ENCODE measurements around the gene CNTD1. TPM values are rescaled to one million over a fixed set of nuclear protein-coding genes. Genes with fewer than 3 reads are reported as not detected.

CNTD1 gene
- polyA plus RNA-seq, 2 of the 4 experiments (the other 2 are of a cell fraction), result 0.06 to 0.10 TPM

- Histone ChIP-seq H3K4me2 (no peak overlapping the region), H3K4me1 (no peaks in the 10 kb centered on the region), H3K9me3 (no peaks in the 10 kb centered on the region), H3K4me3 (no peak overlapping the region), H3K27ac (no peak overlapping the region)
- 63% methylated on average over 3 of the region's 3 CpGs for WGBS (ENCODE audit: missing lambda C conversion rate)
- CTCF ChIA-PET, result interaction anchor here (0.7 to 3.3 kb wide), 6 partner anchors 9 to 183 kb away, joined by 3 to 14 read pairs (median 4); partner anchors contain the start of genes BECN1, PSMC3IP and VPS25
- TF ChIP-seq RAD21 (conservative IDR thresholded peaks at IDR 0.05 in 1 of 2, IDR thresholded peaks at IDR 0.05 in 1 of 2), result no peak
- no peak for TF ChIP-seq SMC3 (IDR thresholded peaks at IDR 0.05)
- no peak for TF ChIP-seq RCOR1 (IDR thresholded peaks at IDR 0.05; ENCODE audit: low read depth, low read length)
- TF ChIP-seq NR3C1 (IDR thresholded peaks at IDR 0.05), result no peak
- no peak for TF ChIP-seq ZC3H11A (IDR thresholded peaks at IDR 0.05)
- TF ChIP-seq, protein P1, sequence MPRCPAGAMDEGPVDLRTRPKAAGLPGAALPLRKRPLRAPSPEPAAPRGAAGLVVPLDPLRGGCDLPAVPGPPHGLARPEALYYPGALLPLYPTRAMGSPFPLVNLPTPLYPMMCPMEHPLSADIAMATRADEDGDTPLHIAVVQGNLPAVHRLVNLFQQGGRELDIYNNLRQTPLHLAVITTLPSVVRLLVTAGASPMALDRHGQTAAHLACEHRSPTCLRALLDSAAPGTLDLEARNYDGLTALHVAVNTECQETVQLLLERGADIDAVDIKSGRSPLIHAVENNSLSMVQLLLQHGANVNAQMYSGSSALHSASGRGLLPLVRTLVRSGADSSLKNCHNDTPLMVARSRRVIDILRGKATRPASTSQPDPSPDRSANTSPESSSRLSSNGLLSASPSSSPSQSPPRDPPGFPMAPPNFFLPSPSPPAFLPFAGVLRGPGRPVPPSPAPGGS (IDR thresholded peaks at IDR 0.05), result no peak
- ATAC-seq (peak; percentile 37 to 44; a peak in 3 of 6 replicates), DNase-seq (ENCODE audit: low read depth in 1 of 2, low spot score in 1 of 2) (no peak), FAIRE-seq (no peak)
- POLR2A ChIA-PET, result interaction anchor here (0.9 kb wide), 1 partner anchor 18 kb away, joined by 3 read pairs; the partner anchor contains the start of gene VPS25
These were observed 43.9 kb upstream of the CNTD1 start for GRCh38 chr17:42754782-42755181.

- Histone ChIP-seq H3K4me2 (peak overlapping the region; percentile 99; the same call in 2 of the 3 replicates), H3K4me1 (peaks cover 15% of the 10 kb centered on the region), H3K27ac (no peak overlapping the region), H3K9me3 (no peaks in the 10 kb centered on the region), H3K4me3 (no peak overlapping the region)
- WGBS (ENCODE audit: missing lambda C conversion rate), result 64% methylated on average over 11 of the region's 11 CpGs
- no peak for TF ChIP-seq JUNB (IDR thresholded peaks at IDR 0.05)
- TF ChIP-seq ESRRA (IDR thresholded peaks at IDR 0.05; ENCODE audit: borderline replicate concordance, low read length), result no peak
- no peak for TF ChIP-seq MAX (IDR thresholded peaks at IDR 0.05)
- TF ChIP-seq, protein P2, sequence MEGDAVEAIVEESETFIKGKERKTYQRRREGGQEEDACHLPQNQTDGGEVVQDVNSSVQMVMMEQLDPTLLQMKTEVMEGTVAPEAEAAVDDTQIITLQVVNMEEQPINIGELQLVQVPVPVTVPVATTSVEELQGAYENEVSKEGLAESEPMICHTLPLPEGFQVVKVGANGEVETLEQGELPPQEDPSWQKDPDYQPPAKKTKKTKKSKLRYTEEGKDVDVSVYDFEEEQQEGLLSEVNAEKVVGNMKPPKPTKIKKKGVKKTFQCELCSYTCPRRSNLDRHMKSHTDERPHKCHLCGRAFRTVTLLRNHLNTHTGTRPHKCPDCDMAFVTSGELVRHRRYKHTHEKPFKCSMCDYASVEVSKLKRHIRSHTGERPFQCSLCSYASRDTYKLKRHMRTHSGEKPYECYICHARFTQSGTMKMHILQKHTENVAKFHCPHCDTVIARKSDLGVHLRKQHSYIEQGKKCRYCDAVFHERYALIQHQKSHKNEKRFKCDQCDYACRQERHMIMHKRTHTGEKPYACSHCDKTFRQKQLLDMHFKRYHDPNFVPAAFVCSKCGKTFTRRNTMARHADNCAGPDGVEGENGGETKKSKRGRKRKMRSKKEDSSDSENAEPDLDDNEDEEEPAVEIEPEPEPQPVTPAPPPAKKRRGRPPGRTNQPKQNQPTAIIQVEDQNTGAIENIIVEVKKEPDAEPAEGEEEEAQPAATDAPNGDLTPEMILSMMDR (IDR thresholded peaks at IDR 0.05), result no peak
- no peak for TF ChIP-seq EP300 (IDR thresholded peaks at IDR 0.05)
- no peak for TF ChIP-seq EHMT2 (IDR thresholded peaks at IDR 0.05; ENCODE audit: low read depth)
- TF ChIP-seq RAD21 (conservative IDR thresholded peaks at IDR 0.05 in 1 of 2, IDR thresholded peaks at IDR 0.05 in 1 of 2), result no peak
- no peak for TF ChIP-seq CBX2 (IDR thresholded peaks at IDR 0.05; ENCODE audit: borderline replicate concordance, low read depth)
- ChIA-PET CTCF (interaction anchor here (0.5 to 7.0 kb wide), 19 partner anchors 10 to 187 kb away, joined by 3 to 114 read pairs (median 5); partner anchors contain the start of genes AOC2, PLEKHH3, PSMC3IP and VPS25), POLR2A (interaction anchor here (1.2 to 1.7 kb wide), 5 partner anchors 11 to 238 kb away, joined by 3 to 6 read pairs (median 4); partner anchors contain the start of genes BECN1, RETREG3, TUBG1 and VPS25)
- FAIRE-seq (no peak), ATAC-seq (no peak), DNase-seq (ENCODE audit: low read depth in 1 of 2, low spot score in 1 of 2) (no peak)
These were observed 38.5 kb upstream of the CNTD1 start for GRCh38 chr17:42759982-42760651.

DNA sequence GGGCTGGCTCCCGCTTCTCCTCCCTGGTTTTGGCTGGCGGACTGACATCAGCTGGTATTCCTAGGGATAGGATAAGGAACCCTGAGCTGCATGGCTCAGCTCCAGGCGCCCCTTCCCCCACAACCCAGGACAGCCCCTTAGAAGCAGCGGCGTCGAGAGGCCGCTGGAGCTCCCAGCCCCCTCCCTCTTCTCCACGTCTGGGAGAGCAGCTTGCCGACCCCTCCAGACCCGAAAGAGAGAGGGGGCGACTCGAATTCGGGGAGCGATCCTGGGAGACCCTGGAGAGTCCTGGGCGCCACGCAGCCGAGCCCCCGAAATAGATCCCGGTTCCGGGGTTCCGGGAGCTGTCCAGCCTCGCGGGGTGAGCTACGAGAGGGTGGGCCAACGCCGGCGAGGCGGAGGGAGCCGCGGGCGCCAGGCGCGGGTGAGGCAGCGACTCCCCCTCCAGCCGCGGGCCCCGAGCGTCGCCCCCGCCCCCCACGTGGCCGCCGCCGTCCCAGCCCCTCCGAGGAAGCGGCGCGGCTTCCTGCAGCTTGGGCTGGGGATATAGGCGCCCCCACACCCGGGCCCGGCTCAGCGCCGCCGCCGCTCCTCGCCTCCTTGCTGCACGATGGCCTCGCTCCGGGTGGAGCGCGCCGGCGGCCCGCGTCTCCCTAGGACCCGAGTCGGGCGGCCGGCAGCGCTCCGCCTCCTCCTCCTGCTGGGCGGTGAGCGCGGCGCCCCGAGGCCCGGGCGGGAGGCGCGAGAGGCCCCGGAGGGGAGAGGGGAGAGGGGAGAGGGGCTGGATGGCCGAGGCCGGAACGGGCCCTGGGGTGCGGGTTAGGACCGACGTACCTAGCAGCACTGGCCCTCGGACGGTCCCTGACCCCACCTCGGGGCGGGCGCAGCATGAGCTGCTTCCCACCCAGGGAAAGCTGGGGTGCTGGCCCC lies 37.7 kb upstream of the CNTD1 start, which contains the start of gene RAMP2:
Gene RAMP2, plus strand, starts transcription at position 576 of the 930 bp plus-strand sequence. Its CDS starts 35 bp downstream, at position 611.
- ATAC-seq, result peak; percentile 53 to 65; a peak in 4 of 6 replicates
- POLR2A ChIA-PET, result interaction anchor here (1.2 to 1.7 kb wide), 7 partner anchors 12 to 237 kb away, joined by 3 to 6 read pairs (median 4); partner anchors contain the start of genes BECN1, RETREG3, TUBG1 and VPS25
- CTCF ChIA-PET, result interaction anchor here (0.7 to 7.0 kb wide), 23 partner anchors 9 to 188 kb away, joined by 3 to 114 read pairs (median 5); partner anchors contain the start of genes AOC2, PSMC3IP and VPS25
- peak within 1 kb of the TSS; percentile 99 for H3K4me2 ChIP-seq
- DNase-seq (ENCODE audit: low read depth in 1 of 2, low spot score in 1 of 2), result peak in 1 of 2 experiments; percentile 41
- peaks cover 15% of the 10 kb centered on the region for H3K4me1 ChIP-seq
- no peak for FAIRE-seq
- TF ChIP-seq SMC3 (IDR thresholded peaks at IDR 0.05) (no peak), HDAC2 (IDR thresholded peaks at IDR 0.05) (no peak), ESRRA (IDR thresholded peaks at IDR 0.05; ENCODE audit: borderline replicate concordance, low read length) (no peak), GATA3 (IDR thresholded peaks at IDR 0.05; ENCODE audit: borderline replicate concordance) (no peak), RNF2 (IDR thresholded peaks at IDR 0.05; ENCODE audit: borderline replicate concordance, low read depth) (no peak), EP300 (IDR thresholded peaks at IDR 0.05) (no peak), MAFK (IDR thresholded peaks at IDR 0.05; ENCODE audit: partially characterized antibody) (no peak), MAZ (IDR thresholded peaks at IDR 0.05; ENCODE audit: borderline replicate concordance, low read depth, low read length) (no peak), MAX (IDR thresholded peaks at IDR 0.05) (peak; percentile 57), JUN (IDR thresholded peaks at IDR 0.05) (no peak), HEYL (CRISPR knock-in tag; IDR thresholded peaks at IDR 0.05) (no peak)
- TF ChIP-seq, protein P3, sequence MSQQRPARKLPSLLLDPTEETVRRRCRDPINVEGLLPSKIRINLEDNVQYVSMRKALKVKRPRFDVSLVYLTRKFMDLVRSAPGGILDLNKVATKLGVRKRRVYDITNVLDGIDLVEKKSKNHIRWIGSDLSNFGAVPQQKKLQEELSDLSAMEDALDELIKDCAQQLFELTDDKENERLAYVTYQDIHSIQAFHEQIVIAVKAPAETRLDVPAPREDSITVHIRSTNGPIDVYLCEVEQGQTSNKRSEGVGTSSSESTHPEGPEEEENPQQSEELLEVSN (IDR thresholded peaks at IDR 0.05; ENCODE audit: borderline replicate concordance, low read depth), result peak; percentile 13; the same call in 1 of the 2 replicates
- 54% methylated on average over 25 of the region's 92 CpGs for WGBS (ENCODE audit: missing lambda C conversion rate)
- H3K4me3 ChIP-seq, result peak within 1 kb of the TSS; percentile 56
- peak within 1 kb of the TSS; percentile 75 to 82 for H3K27ac ChIP-seq
- no peaks in the 10 kb centered on the region for H3K9me3 ChIP-seq

Measured in A549 (cell line).